PFSK-1 (cell line): Measurements from ENCODE around the gene NIPA2.

ENCODE experiments used
- FOXP2 ChIP-seq: optimal IDR thresholded peaks from 2 replicates; pipeline ENCODE3; 2011; ENCODE audit warnings: borderline replicate concordance, control low read depth, inconsistent platforms; ENCODE audit not compliant: insufficient read depth; ENCODE audit errors: extremely low read length, extremely low read depth
- POLR2AphosphoS5 ChIP-seq: IDR thresholded peaks from 2 replicates; pipeline ENCODE4 v1.6.1; 2012; ENCODE audit warnings: low read depth, mild to moderate bottlenecking, control low read depth, low read length, moderate library complexity
- REST ChIP-seq, 2 experiments: IDR thresholded peaks; 2 replicates each; pipeline versions ENCODE4 v1.6.1 to v1.8.0; 2011 to 2012; ENCODE audit warnings: low read depth in 2 of 2, low read length in 2 of 2, control low read depth in 1 of 2, inconsistent platforms in 1 of 2, mild to moderate bottlenecking in 1 of 2, moderate library complexity in 1 of 2; ENCODE audit not compliant: insufficient read depth in 1 of 2
- SIN3A ChIP-seq: IDR thresholded peaks from 2 replicates; pipeline ENCODE4 v1.6.1; 2012; ENCODE audit warnings: mild to moderate bottlenecking, low read length, moderate library complexity, borderline replicate concordance; ENCODE audit not compliant: insufficient read depth
- TAF1 ChIP-seq: IDR thresholded peaks from 2 replicates; pipeline ENCODE4 v1.6.1; 2012; ENCODE audit warnings: low read length, control low read depth, borderline replicate concordance; ENCODE audit not compliant: insufficient read depth

DNA sequence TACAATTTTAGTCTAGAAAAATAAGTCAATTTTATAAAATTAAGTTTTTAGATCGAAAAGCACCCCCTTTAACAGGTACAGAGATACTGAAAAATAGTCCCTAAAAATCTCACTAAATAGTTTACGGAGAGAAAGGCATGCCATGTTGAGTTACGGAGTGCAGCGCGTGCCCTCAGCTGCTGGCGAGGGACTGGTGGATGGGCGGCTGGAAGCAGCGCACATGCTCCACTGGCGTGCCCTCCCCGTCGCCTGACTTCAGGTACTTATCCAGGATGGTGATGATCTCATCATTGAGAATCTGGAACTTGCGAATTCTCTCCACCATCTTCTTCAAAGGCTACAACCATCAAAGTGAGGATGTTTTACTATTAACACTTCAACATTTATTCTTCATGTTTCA lies 31.4 kb downstream of the NIPA2 start:
- TF ChIP-seq POLR2AphosphoS5 (no peak; the same call in 1 of the 2 replicates), REST (IDR thresholded peaks at IDR 0.05; ENCODE audit: insufficient read depth in 1 of 2, low read depth in 2 of 2, low read length in 2 of 2) (no peak), TAF1 (no peak), SIN3A (no peak), FOXP2 (no peak)
